Measurements from ENCODE around the gene FAM83F.

Gene FAM83F

DNA sequence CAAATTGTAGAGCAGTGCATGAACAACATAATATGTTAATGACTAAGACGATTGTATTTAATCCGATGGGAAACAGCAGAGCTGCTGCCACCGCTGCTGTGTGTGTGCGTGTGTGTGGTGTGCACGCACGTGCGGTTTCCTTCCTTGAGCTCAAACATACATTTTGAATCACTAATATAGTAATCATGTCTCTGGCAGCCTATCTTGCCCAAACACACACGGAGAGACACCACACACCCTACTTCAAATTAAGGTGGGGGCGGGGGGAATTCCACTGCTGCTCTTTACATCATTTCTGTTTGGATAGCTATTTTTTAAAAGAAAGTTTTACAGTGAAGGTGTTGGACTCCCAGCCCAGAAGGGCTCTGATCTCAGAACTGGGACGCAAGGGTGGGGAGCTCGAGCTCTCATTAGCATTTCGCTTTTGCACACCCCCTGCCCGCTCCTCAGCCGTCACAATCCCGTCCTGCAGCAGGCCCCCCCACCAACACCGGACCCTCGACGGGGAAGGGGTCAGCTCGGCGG is 651 bp upstream of the FAM83F start:
- ATAC-seq, result no peak
- TF ChIP-seq ZNF70 (CRISPR knock-in tag; IDR thresholded peaks at IDR 0.05) (no peak), ZFP3 (CRISPR knock-in tag; IDR thresholded peaks at IDR 0.05) (no peak), PPARA (CRISPR knock-in tag; IDR thresholded peaks at IDR 0.05; ENCODE audit: borderline replicate concordance) (no peak), ESRRG (CRISPR knock-in tag; IDR thresholded peaks at IDR 0.05) (no peak), ZNF8 (CRISPR knock-in tag; IDR thresholded peaks at IDR 0.05) (no peak), CSDC2 (CRISPR knock-in tag; IDR thresholded peaks at IDR 0.05) (no peak), TOX (CRISPR knock-in tag; IDR thresholded peaks at IDR 0.05; ENCODE audit: borderline replicate concordance) (no peak), ZC3H10 (CRISPR knock-in tag; IDR thresholded peaks at IDR 0.05) (no peak), ZFP30 (CRISPR knock-in tag; IDR thresholded peaks at IDR 0.05) (no peak), SNAI2 (CRISPR knock-in tag; IDR thresholded peaks at IDR 0.05) (no peak), ISL1 (CRISPR knock-in tag; IDR thresholded peaks at IDR 0.05) (no peak), RARB (CRISPR knock-in tag; IDR thresholded peaks at IDR 0.05) (no peak), BACH2 (CRISPR knock-in tag; IDR thresholded peaks at IDR 0.05; ENCODE audit: borderline replicate concordance) (no peak), OSR1 (CRISPR knock-in tag; IDR thresholded peaks at IDR 0.05) (no peak), GLIS3 (CRISPR knock-in tag; IDR thresholded peaks at IDR 0.05) (no peak), TCF4 (CRISPR knock-in tag; IDR thresholded peaks at IDR 0.05; ENCODE audit: borderline replicate concordance) (no peak)
- TF ChIP-seq, protein P1, sequence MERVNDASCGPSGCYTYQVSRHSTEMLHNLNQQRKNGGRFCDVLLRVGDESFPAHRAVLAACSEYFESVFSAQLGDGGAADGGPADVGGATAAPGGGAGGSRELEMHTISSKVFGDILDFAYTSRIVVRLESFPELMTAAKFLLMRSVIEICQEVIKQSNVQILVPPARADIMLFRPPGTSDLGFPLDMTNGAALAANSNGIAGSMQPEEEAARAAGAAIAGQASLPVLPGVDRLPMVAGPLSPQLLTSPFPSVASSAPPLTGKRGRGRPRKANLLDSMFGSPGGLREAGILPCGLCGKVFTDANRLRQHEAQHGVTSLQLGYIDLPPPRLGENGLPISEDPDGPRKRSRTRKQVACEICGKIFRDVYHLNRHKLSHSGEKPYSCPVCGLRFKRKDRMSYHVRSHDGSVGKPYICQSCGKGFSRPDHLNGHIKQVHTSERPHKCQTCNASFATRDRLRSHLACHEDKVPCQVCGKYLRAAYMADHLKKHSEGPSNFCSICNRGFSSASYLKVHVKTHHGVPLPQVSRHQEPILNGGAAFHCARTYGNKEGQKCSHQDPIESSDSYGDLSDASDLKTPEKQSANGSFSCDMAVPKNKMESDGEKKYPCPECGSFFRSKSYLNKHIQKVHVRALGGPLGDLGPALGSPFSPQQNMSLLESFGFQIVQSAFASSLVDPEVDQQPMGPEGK (CRISPR knock-in tag; IDR thresholded peaks at IDR 0.05; ENCODE audit: borderline replicate concordance), result no peak
- TF ChIP-seq, protein P2, sequence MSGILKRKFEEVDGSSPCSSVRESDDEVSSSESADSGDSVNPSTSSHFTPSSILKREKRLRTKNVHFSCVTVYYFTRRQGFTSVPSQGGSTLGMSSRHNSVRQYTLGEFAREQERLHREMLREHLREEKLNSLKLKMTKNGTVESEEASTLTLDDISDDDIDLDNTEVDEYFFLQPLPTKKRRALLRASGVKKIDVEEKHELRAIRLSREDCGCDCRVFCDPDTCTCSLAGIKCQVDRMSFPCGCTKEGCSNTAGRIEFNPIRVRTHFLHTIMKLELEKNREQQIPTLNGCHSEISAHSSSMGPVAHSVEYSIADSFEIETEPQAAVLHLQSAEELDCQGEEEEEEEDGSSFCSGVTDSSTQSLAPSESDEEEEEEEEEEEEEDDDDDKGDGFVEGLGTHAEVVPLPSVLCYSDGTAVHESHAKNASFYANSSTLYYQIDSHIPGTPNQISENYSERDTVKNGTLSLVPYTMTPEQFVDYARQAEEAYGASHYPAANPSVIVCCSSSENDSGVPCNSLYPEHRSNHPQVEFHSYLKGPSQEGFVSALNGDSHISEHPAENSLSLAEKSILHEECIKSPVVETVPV (CRISPR knock-in tag; IDR thresholded peaks at IDR 0.05), result no peak
- TF ChIP-seq, protein P3, sequence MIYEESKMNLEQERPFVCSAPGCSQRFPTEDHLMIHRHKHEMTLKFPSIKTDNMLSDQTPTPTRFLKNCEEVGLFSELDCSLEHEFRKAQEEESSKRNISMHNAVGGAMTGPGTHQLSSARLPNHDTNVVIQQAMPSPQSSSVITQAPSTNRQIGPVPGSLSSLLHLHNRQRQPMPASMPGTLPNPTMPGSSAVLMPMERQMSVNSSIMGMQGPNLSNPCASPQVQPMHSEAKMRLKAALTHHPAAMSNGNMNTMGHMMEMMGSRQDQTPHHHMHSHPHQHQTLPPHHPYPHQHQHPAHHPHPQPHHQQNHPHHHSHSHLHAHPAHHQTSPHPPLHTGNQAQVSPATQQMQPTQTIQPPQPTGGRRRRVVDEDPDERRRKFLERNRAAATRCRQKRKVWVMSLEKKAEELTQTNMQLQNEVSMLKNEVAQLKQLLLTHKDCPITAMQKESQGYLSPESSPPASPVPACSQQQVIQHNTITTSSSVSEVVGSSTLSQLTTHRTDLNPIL (CRISPR knock-in tag; IDR thresholded peaks at IDR 0.05; ENCODE audit: low read depth), result no peak
- TF ChIP-seq, protein P4, sequence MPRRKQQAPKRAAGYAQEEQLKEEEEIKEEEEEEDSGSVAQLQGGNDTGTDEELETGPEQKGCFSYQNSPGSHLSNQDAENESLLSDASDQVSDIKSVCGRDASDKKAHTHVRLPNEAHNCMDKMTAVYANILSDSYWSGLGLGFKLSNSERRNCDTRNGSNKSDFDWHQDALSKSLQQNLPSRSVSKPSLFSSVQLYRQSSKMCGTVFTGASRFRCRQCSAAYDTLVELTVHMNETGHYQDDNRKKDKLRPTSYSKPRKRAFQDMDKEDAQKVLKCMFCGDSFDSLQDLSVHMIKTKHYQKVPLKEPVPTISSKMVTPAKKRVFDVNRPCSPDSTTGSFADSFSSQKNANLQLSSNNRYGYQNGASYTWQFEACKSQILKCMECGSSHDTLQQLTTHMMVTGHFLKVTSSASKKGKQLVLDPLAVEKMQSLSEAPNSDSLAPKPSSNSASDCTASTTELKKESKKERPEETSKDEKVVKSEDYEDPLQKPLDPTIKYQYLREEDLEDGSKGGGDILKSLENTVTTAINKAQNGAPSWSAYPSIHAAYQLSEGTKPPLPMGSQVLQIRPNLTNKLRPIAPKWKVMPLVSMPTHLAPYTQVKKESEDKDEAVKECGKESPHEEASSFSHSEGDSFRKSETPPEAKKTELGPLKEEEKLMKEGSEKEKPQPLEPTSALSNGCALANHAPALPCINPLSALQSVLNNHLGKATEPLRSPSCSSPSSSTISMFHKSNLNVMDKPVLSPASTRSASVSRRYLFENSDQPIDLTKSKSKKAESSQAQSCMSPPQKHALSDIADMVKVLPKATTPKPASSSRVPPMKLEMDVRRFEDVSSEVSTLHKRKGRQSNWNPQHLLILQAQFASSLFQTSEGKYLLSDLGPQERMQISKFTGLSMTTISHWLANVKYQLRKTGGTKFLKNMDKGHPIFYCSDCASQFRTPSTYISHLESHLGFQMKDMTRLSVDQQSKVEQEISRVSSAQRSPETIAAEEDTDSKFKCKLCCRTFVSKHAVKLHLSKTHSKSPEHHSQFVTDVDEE (CRISPR knock-in tag; IDR thresholded peaks at IDR 0.05), result no peak

DNA sequence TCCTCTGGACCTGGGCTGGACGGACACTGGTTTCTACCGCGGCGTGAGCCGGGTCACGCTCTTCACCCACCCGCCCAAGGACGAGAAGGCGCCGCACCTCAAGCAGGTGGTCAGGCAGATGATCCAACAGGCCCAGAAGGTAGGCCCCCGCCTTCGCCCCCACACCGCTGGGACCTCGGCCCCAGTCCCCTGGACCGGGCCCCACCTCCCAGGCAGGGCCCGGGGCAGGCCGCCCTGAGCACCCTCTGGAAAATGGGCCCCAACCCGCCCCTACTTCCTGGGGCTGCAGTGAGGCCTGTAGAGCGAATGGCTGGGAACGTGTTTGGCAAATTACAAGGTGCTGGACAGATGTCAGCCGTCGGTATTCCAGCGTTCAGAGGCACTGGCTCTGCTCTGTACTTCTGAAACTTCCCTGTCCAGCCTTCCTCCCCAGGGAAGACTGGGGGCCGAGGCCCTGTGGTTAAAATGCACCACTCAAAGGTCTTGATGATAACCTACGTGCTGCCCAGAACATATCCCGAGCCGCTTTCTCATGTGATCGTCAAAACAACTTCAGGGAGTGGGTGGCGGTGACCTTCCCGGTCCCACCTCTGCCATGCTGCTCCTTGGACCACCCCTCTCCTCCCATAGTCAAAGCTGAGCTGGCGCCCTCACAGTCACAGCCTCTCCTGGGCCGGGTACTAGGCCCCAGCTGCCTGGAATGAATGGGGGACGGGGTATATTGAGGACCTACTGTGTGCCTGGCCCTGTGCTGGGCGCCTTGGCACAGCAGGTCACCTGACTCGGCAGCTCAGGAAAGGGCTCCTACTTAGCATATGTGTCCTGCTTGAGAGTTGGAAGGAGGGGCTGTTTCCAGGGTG is 869 bp downstream of the FAM83F start:
- TF ChIP-seq ZFP3 (CRISPR knock-in tag; IDR thresholded peaks at IDR 0.05), result no peak
- TF ChIP-seq ESRRG (CRISPR knock-in tag; IDR thresholded peaks at IDR 0.05), result no peak
- TF ChIP-seq ZNF70 (CRISPR knock-in tag; IDR thresholded peaks at IDR 0.05), result no peak
- no peak for TF ChIP-seq ISL1 (CRISPR knock-in tag; IDR thresholded peaks at IDR 0.05)
- no peak for TF ChIP-seq OSR1 (CRISPR knock-in tag; IDR thresholded peaks at IDR 0.05)
- TF ChIP-seq RARB (CRISPR knock-in tag; IDR thresholded peaks at IDR 0.05), result no peak
- ATAC-seq, result no peak

DNA sequence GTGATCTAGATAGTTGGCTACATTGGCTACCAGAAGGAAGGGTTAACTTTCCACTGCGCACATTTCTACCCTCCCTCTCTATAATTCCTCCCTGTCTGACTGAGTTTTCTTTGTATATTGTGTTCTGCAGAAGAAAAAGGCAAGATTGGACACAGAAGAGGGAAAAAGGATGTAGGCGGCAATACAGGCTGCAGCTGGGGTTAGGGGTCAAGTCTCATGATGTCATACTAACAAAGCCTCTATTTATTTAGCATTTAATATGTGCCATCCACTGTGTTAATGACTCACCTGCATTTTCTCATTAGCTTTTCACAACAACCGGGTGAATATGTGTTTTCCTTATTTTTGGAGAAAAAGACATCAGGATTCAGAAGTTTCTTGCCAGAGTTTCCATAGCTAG is 2.0 kb downstream of the FAM83F start:
- no peak for ATAC-seq
- no peak for TF ChIP-seq CSDC2 (CRISPR knock-in tag; IDR thresholded peaks at IDR 0.05)
- TF ChIP-seq ZNF8 (CRISPR knock-in tag; IDR thresholded peaks at IDR 0.05), result no peak
- no peak for TF ChIP-seq ISL1 (CRISPR knock-in tag; IDR thresholded peaks at IDR 0.05)
- TF ChIP-seq OSR1 (CRISPR knock-in tag; IDR thresholded peaks at IDR 0.05), result no peak
- TF ChIP-seq ESRRG (CRISPR knock-in tag; IDR thresholded peaks at IDR 0.05), result no peak
- TF ChIP-seq ZC3H10 (CRISPR knock-in tag; IDR thresholded peaks at IDR 0.05), result no peak
- TF ChIP-seq ZNF70 (CRISPR knock-in tag; IDR thresholded peaks at IDR 0.05), result no peak
- no peak for TF ChIP-seq ZNF565 (CRISPR knock-in tag; conservative IDR thresholded peaks at IDR 0.05; ENCODE audit: low read depth)
- TF ChIP-seq, protein P5, sequence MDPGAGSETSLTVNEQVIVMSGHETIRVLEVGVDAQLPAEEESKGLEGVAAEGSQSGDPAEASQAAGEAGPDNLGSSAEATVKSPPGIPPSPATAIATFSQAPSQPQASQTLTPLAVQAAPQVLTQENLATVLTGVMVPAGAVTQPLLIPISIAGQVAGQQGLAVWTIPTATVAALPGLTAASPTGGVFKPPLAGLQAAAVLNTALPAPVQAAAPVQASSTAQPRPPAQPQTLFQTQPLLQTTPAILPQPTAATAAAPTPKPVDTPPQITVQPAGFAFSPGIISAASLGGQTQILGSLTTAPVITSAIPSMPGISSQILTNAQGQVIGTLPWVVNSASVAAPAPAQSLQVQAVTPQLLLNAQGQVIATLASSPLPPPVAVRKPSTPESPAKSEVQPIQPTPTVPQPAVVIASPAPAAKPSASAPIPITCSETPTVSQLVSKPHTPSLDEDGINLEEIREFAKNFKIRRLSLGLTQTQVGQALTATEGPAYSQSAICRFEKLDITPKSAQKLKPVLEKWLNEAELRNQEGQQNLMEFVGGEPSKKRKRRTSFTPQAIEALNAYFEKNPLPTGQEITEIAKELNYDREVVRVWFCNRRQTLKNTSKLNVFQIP (CRISPR knock-in tag; IDR thresholded peaks at IDR 0.05; ENCODE audit: borderline replicate concordance, low read depth), result no peak
- TF ChIP-seq ZFP3 (CRISPR knock-in tag; IDR thresholded peaks at IDR 0.05), result no peak
- TF ChIP-seq ZFP30 (CRISPR knock-in tag; IDR thresholded peaks at IDR 0.05), result no peak
- TF ChIP-seq, protein P4 (CRISPR knock-in tag; IDR thresholded peaks at IDR 0.05), result no peak
- no peak for TF ChIP-seq RARB (CRISPR knock-in tag; IDR thresholded peaks at IDR 0.05)
- TF ChIP-seq, protein P3 (CRISPR knock-in tag; IDR thresholded peaks at IDR 0.05; ENCODE audit: low read depth), result no peak
- no peak for TF ChIP-seq GLIS3 (CRISPR knock-in tag; IDR thresholded peaks at IDR 0.05)
